Femur (tissue), 1 donor: Measurements from ENCODE around the gene PCGF1.

ENCODE experiments used
- DNase-seq: peaks from one replicate; pipeline ENCODE4 v3.0.0-alpha.2; 2017

Gene PCGF1

GRCh38 chr2:74514368-74515270 is 7.1 kb upstream of the PCGF1 start, which contains the start of gene TLX2:
TLX2 (plus strand) TSS chr2:74514450; CDS start chr2:74514807, 357 bp downstream.
- DNase-seq: no peak

GRCh38 chr2:74513605-74514367 is 6.3 kb upstream of the PCGF1 start:
- no peak for DNase-seq

- no peak for DNase-seq
Observed at GRCh38 chr2:74512744-74513604, 5.5 kb upstream of the PCGF1 start.

GRCh38 chr2:74511104-74511989 is 3.9 kb upstream of the PCGF1 start:
- no peak for DNase-seq

GRCh38 chr2:74510272-74510671 is 2.8 kb upstream of the PCGF1 start:
- no peak for DNase-seq

GRCh38 chr2:74507926-74508520 is 528 bp upstream of the PCGF1 start:
- DNase-seq: no peak

GRCh38 chr2:74505448-74506246 is 1.8 kb downstream of the PCGF1 start:
- DNase-seq: no peak

- no peak for DNase-seq
Observed at GRCh38 chr2:74504591-74504990, 2.9 kb downstream of the PCGF1 start.

GRCh38 chr2:74503506-74504475 is 3.7 kb downstream of the PCGF1 start:
- no peak for DNase-seq

- DNase-seq: peak; percentile 84
Observed at GRCh38 chr2:74502720-74503505, 4.6 kb downstream of the PCGF1 start.

- no peak for DNase-seq
Observed at GRCh38 chr2:74502147-74502719, 5.3 kb downstream of the PCGF1 start.

GRCh38 chr2:74501335-74502071 is 6.0 kb downstream of the PCGF1 start:
- no peak for DNase-seq

- no peak for DNase-seq
Observed at GRCh38 chr2:74500578-74500946, 6.9 kb downstream of the PCGF1 start.

GRCh38 chr2:74499940-74500577 is 7.4 kb downstream of the PCGF1 start:
- DNase-seq: no peak

- DNase-seq: no peak
Observed at GRCh38 chr2:74499267-74499939, 8.1 kb downstream of the PCGF1 start, which contains the start of gene LBX2. LBX2 (minus strand) TSS chr2:74499603; CDS start chr2:74499537, 66 bp downstream.
